GM21529 (cell line): ENCODE measurements around the gene RSPO3.
A peak's percentile ranks its signal among the peaks of the same experiment; 100 is the strongest.
"Not testable (repeated sequence)": the region's sequence is repeated elsewhere in the genome, so short reads cannot be mapped to it uniquely, and the experiment has no call there.

Source experiments
- ATAC-seq: cut with Tn5 transposase; IDR thresholded peaks from one replicate; pipeline ENCODE4 v1.9.1; 2021; ENCODE audit not compliant: unreplicated experiment

RSPO3 gene, protein sequence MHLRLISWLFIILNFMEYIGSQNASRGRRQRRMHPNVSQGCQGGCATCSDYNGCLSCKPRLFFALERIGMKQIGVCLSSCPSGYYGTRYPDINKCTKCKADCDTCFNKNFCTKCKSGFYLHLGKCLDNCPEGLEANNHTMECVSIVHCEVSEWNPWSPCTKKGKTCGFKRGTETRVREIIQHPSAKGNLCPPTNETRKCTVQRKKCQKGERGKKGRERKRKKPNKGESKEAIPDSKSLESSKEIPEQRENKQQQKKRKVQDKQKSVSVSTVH

DNA sequence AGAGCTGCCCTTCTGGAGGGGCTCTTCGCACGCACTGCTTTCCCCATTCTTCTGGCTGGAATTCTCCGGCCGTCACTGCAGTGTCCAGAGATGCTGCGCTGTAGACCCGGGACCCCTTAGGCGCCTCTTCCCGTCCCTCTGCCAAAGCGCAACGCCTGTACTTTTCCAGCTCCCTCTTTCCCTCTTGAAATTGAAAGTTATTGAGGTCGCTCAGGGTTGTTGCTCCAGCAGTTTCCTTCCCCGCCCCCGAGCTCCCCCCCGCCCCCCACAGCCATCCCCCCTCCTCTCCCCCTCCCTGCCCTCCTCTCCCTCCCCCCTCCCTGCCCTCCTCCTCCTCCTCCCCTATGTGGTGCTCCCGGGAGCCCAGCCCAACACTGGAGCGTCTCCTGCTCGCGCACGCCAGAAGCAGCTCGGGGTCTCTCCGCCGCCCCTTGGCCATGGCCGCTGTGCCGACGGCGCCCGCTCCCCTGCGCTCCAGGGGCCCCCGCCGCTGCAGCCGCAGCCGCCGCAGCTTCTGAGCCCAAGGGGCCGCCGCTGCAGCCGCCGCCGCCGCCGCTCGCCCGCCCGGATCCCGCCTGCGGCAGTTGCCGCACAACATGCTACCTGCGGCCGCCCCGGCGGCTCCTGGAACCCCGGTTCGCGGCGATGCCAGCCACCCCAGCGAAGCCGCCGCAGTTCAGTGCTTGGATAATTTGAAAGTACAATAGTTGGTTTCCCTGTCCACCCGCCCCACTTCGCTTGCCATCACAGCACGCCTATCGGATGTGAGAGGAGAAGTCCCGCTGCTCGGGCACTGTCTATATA lies at the start of gene RSPO3:
TSS of gene RSPO3 (plus strand) at position 374 of the 804 bp plus-strand sequence. CDS start 522 bp downstream, outside the sequence.
- no peak for ATAC-seq

DNA sequence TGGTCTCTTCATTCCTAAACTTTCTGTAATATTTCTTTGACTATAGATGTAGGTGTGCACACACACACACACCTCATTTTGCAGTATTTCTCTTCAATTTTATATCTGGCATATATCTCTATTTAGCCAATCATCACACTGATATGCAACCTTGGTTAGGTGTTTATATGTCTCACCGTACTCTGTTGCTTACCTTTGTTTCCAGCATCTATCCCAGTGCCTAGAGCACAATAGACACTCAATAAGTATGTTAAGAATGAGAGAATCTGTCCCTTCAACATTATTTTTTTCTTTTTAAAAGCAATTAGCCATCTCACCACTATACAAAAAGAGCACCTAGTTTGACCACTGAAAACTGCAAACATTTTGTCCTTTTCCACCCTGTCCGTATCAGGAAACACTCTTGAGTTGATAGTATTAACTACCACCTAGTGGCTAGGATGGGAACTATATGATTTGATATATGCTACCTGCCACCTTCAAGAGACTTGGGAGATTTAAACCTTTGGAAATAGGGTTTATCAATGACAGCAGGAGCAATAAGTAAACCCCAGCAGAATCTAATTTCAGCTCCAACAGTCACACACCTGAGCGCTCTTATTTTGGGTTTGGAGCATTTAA lies 48.7 kb upstream of the RSPO3 start:
- peak; percentile 71 for ATAC-seq

DNA sequence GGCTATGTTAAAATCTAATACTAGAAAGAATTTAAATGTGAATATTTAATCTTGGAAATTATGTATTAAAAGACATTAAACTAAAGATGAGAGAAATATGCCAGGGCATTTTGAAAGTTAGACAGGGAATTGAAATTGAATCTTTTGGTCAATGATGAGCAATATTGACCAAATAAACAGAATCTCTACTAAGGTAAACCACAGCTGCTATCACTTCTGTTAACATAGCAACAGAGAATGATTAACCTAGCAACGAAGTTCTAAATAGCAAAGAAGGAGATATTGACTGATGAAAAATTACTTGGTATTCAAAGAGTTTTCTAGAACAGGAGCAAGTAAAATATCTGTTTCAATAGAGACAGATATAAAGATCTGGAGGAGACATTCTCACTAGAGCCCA lies 45.2 kb upstream of the RSPO3 start:
- ATAC-seq = peak; percentile 68

DNA sequence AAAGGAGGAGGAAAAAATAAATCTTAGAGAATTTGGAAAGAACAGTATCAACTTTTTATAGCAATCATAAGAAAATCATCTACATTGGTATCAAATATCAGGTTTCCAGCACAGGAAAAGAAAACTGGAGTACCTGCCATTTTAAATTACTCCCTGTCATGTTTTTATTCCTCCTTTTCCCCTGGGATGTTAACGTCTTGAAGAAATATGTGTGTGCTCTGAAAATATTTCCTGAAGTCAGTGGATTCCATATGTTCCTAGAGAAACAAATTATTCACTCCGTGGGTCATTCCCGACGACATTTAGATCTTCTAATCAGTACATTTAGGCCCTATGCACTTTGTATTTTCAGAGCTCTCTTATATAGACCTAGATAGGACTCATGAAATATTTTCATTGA lies 42.0 kb upstream of the RSPO3 start:
- ATAC-seq = no peak

DNA sequence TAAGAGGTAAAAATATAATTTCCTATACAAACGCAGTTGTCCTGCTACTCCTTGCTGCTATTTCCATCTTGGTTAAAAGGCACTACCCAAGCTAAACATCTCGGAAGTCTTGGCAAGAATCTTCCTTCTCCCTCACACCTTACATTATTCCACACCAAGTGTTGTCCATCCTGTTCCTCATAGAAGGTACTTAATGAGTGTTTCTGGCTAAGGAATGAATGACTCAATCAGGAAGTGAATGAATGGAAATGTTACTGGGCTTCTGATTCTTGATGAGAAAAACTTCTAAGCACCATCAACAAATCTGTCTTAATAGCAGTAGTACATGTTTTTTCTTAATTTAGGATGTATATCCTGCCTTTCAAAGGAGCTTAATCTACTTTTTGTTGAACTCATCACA lies 40.6 kb upstream of the RSPO3 start:
- ATAC-seq = no peak

DNA sequence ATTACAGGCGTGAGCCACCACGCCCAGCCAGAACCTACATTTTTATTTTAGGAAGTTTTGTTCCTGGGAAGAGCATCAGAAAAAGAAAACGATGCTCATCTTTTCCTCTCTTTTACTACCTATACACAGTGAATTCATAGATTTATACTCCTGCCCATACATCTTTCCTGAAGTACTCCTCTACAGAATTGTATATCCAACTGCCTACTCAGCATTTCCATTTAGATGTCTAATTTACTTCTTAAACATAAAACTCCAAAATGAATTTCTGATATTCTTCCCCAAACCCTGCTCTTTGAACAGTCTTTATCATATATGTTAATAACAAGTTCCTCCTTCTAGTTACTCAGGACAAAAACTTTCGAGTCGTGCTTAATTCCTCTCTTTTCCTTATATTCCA lies 39.8 kb upstream of the RSPO3 start:
- ATAC-seq = no peak

DNA sequence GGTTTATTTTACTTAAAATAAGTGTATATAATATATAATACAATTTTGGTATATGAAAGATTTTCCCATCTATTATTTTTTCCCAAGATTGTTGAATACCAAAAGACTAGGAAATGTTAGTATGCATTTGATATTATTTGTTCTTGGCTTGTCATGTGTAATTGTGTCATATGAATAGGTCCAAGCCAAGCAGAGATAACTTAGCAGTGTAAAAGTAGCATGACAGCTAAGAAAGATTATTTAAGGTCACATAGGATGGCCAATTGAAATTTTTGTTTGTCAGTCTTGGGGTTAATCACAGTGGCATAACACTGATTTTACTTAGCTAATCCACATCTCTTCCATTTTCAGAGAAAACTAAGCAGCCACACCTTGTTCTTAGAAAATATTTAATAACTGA lies 38.8 kb upstream of the RSPO3 start:
- no peak for ATAC-seq

DNA sequence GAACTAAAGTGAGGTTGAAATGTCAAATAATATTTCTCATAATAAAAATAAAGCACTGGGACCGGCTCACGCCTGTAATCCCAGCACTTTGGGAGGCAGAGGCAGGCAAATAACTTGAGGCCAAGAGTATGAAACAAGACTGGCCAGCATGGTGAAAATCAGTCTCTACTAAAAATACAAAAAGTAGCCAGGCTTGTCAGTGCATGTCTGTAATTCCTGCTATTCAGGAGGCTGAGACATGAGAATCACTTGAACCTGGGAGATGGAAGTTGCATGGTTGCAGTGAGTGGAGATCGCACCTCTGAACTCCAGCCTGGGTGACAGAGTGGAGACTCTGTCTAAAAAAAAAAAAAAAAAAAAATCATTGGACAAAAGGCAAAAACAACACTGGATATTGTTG lies 38.4 kb upstream of the RSPO3 start:
- no peak for ATAC-seq

DNA sequence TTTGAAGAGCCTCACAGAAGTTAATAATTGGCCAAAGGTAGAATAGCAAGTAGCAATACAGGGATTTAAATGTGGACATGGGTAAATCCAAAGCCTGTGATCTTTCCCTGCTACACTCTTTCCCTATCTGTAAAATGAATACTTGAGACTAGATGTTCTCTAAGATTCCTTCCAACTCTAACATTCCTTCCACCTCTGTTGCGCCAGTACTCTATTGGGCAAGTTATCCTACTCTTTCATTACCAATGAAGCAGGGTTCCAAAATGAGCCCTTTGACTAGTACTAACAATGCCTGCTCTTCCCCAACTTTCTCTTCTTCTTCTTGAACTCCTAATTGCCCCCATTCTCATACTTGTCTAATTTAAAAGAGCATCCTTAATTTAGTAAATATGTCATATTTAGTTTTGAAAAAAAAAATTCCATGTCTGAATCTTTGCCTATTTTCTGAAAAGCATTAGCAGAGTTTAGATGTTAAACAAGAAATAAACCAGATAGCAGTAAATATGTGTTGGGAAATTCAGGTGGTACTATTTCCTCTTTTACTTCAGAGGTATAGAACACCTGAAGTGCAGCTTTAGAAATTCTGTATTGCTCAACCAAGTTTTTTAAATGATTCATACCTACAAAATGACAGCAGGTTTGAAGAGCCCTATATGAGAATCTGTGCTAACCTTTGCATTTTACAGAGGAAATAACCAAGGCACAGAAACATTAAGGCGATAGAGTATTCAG lies 35.1 kb upstream of the RSPO3 start:
- ATAC-seq = no peak

DNA sequence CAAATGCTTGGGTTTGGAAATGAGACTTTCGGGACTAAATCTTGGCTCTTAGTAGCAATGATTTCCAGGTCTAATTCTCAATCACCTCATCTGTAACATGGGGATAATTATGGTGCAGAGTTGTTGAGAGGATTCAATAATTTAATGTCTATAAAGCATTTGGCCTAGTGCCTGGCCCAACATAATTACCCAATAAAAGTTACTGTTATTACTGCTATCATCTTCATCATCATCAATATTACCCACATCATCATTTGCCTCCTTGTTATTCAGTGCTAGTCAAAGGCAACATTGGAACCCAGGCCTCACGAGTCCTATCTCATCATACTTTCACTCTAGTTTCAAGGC lies 34.5 kb upstream of the RSPO3 start:
- ATAC-seq = no peak

DNA sequence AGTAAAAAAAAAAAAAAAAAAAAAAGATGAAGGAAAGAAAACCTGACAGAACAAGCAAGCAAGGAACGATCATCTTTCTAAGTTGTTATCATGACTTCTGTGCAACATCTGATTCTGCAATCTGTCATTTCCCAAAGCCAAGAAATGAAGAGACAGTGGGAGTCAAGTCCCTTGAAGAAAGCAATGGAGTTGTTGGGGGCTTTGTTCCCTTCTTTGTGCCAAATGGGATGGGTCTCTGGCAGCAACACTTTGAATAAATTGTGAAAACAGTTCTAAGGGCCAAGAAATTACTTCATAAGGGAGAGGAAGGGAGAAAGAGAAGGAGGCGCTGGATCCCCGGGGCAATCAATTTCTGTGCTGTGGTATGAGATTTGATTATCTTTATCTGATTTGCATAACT lies 33.3 kb upstream of the RSPO3 start:
- ATAC-seq = no peak

DNA sequence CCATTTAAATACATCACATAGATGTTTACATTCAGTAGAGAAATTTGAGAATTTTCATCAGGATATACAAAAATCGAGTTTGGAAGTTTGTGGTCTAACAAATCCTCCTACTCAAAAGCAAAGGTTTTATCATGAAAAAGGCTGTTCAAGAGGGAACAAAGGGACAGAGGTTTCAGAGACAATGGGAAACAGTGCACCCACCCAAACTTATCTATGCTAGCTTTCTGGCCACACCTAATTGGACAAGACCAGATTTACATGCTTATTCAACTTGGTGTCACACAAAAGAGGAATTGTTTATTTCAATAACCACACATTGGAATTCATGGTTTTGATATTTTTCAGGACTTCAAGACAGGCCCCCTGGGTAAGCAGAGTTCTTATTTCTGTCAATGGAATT lies 28.4 kb upstream of the RSPO3 start:
- no peak for ATAC-seq

DNA sequence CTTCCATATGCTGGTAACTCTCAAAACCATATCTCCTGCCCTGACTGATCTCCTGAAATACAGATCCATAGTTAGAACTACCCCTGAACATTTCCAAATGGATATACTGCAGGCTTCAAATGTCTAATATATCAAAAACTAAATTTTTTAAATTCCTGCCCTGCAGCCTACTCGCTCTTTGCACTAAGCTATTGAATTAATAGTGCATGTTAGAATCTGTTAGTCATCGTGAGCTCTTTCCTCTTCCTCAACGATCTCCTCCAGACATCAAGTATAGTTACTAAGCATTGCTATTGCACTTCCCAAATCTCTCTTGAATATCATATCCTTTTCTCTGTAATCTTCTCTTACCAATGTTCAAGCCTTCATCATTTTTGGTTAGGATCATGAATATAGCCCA lies 26.0 kb upstream of the RSPO3 start:
- no peak for ATAC-seq

DNA sequence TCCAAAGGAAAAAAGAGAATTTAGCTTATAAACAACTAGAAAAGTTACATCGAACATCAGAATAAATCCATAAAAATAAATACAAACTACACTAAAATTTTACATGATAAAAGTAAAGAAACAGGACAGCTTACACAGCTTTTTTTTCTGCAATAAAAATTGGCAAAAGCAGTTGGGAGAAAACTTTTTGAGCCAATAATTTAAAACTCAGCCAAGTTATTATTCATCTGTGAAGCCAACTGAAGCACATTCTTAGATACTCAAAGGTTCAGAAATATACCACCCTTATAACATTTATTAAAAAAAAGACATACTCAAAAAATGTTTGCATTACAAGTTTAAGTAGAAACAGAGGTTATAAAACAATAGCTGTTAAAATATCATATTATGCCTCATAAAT lies 23.7 kb upstream of the RSPO3 start:
- no peak for ATAC-seq

DNA sequence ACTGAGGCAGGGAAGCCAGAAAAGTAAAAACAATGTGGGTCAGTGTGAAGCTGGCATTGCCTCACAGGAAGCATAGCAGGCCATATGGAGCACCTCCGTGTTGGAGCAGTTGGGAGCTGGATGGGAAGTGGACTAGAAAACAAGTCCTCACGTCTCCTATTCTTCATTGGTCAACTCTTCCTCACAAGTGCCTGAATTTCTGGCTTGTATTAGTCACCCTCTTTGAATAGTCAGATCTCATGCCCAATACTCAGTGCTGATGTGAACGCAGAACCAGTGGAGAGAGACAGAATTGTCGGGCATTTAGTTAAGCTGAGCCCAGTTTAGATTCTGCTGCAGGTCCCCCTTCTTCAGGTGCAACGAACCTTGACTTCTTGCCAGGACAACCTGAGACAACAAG lies 22.3 kb upstream of the RSPO3 start:
- no peak for ATAC-seq

DNA sequence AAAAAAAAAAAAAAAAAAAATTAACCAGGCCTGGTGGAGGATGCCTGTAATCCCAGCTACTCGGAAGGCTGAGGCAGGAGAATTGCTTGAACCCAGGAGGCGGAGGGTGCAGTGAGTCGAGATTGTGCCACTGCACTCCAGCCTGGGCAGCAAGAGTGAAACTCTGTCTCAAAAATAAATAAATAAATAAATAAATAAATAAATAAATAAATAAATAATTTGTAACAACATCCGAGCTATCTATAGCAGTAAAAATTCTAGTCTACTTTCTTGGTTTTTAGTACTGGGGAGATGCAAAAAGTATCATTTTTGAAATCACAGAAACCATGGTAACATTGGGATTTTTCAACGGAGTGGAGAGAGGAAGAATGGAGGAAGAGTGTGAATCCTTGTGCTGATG lies 21.0 kb upstream of the RSPO3 start:
- ATAC-seq = not testable (repeated sequence)

DNA sequence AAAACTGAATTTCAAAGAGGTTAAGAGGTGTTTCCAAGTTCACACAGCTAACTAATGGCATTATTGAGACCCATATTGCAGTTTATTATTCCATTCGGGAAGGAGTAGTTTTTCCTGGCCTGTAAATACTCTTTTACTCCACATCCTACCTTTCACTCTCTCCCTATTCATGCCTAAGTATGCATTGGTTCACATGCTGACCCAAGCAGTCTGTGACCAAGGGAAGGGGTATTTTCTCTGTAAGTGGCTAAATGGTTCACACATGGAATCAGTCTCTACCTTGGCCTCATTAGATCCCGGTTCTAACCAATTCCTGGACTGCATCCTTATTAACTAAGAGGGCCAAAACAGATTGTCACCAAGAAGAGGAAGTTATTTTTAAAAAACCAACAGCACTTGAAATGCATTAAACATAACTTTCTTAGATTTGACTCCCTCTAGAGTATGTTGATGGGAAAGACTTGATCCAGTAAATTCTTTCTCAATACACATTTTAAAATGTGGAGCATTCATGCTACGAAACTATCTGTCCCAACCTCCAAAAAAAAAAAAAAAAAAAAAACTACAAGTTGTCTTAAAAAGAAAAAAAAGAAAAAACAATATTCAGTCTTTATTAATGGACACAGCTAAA lies 17.8 kb upstream of the RSPO3 start:
- ATAC-seq = no peak

DNA sequence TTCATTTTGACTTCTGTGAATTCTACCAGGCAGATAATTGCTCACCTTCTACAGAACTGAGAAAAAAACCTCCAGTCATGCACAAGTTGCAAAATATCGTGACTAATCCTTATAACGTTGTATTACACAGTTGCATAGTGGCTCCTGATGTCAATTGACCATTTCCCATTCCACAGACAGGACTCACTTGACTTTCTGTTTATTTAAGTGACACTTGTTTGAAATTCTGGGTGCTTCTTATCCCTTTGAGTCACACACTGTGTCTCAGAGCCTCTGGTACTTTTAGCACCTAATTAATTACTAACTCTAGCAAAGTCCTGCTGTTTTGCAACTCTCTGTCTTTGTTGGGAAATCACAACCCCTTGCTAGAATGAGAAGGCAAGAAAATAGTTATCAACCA lies 16.2 kb upstream of the RSPO3 start:
- no peak for ATAC-seq

DNA sequence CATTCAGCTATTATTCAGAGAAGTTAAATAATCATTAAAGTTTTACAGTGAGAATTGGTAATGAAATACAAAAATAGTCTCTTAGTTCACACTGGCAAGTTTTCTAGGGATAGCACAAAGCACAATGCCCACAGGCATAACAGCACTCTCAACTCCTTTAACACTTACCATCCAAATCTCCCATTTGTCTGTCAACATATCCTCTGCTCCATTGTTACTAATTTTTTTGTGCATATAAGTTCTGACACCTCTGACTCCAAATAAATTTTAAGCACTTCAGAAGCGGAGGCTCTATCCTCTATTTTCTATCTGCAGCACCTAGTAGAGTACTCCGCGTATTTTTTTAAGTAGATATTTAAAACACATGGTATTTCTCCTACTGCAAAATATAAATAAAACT lies 15.6 kb upstream of the RSPO3 start:
- no peak for ATAC-seq

DNA sequence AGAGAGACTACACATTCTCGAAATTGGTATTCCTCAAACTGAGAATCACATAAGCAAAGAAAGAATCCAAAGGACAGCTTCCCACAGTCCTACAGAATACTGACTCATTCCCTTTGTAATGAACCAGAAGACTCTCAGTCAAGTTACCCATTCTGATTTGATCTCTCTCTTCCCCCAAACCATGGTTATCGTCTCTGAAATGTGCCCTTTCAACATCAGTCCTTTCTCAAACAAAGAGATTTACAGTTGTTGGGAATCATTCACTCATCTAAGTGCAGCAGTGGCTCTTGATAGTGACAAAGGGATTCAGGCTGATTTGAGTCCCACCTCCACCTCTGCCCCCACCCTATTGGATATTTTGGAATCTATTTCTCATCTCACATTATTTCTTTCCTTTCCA lies 15.0 kb upstream of the RSPO3 start:
- ATAC-seq = no peak

DNA sequence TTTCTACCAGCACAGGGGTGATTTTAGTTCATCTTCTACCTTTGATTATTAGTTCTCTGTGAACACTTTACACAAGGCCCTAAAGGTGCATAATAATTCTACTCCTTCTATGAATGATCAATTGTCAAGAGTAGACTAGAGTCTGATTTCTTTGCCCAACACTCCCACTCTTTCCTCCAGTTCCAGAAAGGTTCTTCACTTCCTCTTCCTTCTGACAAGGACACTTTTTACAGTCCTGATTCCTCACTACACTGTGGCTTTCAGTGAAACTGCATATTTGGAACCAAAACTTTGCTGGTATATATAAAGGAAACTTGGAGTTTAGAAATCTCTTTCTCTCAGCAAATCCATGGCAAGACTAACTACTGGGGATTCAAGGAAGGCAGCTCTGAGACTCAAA lies 10.6 kb upstream of the RSPO3 start:
- ATAC-seq = peak; percentile 46
